ENCODE data around the gene IFRD1. TPM values are rescaled to one million over a fixed set of nuclear protein-coding genes. Genes with fewer than 3 reads are reported as not detected.
"Not testable (repeated sequence)": the region's sequence is repeated elsewhere in the genome, so short reads cannot be mapped to it uniquely, and the experiment has no call there.

The IFRD1 gene
- polyA plus RNA-seq, 6 donors from 2014 or later = 38.5 to 62.8 (median 49.0) TPM

DNA sequence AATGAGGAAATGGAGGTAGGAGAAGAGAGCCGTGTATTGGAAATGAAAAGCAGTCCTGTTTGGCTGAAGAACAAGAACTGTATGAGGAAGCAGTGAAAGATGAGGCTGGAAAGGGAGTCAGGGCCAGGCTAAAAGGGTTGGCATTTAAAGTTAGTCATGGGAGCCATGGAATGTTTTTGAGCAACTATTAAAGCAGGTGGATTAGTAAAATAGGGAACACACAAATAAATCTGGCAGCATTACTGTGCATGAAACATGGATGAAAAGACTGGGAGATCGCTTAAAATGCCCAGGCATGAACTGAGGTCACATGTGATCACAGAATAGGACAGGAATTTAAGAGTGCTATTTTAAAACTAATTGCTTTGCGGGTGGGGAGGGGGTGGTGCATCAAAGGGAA is 1.4 kb upstream of the IFRD1 start:
- Mint-ChIP-seq H3K4me3 (peak overlapping the region in 5 of 8 donors; percentile 96 to 100 (median 99)), H3K4me1 (peaks cover 20 to 43% (median 31%) of the 10 kb centered on the region in 3 donors), H3K27ac (peak overlapping the region in 5 of 6 donors; percentile 19 to 100 (median 99)), H3K27me3 (no peaks in the 10 kb centered on the region), H3K36me3 (no peaks in the 10 kb centered on the region), H3K9me3 (no peaks in the 10 kb centered on the region)
- ATAC-seq (ENCODE audit: low read depth in 2 of 2) (no peak), DNase-seq (no peak)

DNA sequence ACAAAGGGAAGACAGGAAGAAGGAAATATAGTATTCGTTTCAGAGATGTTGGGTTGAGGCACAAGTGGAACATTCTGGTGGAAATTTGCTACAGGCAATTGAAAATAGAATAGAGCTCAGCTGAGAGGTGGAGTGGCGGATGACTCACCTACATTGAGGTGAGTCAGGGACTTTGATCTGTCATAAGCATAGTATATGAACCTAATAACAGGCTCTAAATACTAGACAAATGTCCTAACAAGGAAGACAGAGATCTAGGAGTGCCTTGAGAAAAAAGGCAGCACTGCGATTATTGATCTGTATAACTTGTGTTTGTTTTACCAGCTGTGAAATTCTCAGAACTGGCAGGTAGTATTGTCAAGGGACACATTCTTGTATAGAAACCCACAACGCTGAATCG is 907 bp upstream of the IFRD1 start:
- ATAC-seq (ENCODE audit: low read depth in 2 of 2) (no peak), DNase-seq (no peak)
- Mint-ChIP-seq H3K4me3 (peak overlapping the region; percentile 96 to 100 (median 99)), H3K9me3 (no peaks in the 10 kb centered on the region), H3K36me3 (no peaks in the 10 kb centered on the region), H3K27me3 (no peaks in the 10 kb centered on the region), H3K4me1 (peaks cover 20 to 44% (median 32%) of the 10 kb centered on the region in 3 donors), H3K27ac (peak overlapping the region in 5 of 6 donors; percentile 99 to 100 (median 99))

DNA sequence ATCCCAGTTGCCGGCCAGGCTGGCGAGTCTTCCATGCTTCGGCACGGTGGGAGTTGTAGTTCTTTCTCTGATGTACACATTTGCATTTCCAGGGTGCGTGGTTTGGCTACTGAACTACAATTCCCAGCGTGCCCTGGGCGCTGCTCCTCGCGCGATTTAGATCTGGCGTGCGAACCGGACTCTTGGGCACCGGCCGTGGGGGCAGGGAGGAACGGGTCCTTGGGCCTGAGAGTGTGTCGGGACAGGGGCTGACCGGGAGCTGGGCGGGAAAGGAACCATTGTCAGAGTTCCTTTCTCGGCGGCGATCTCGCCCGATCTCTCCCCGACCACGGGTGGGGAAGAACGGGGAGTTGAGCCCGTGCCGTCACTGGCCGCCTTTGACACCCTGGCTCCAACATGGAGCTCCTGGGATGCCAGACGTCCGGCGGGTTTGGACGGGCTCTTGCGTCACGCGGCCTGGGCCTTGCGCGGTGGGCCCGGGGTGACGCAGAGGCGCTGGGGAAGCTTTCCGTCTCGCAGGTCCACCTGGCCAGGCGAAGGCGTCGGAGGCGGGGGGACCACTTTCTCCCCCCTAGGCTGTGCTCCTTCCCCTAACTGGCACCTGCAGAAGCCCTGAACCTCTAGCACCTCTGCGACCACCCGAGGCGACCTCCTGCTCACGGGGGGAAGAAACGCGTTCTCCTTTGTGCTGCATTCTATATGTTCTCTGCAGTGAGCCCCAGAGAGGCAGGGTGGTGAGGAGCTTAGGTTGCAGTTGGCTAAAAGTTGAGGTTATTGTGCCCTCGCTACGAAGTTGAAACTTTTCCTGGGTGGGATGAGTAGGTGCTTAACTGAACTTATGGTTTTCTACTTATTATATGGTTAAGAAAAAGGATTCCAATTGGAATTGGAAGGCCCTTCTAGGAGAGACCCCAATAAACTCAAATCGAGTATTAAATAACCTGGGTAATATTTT is 824 bp downstream of the IFRD1 start:
- H3K9me3 Mint-ChIP-seq = no peaks in the 10 kb centered on the region
- peak overlapping the region; percentile 98 to 100 (median 99) for H3K27ac Mint-ChIP-seq
- peak; percentile 77 to 80 for ATAC-seq (ENCODE audit: low read depth in 2 of 2)
- H3K4me1 Mint-ChIP-seq = peaks cover 24 to 48% (median 36%) of the 10 kb centered on the region in 3 donors
- DNase-seq = peak; percentile 90
- peak overlapping the region; percentile 96 to 100 (median 99) for H3K4me3 Mint-ChIP-seq
- H3K27me3 Mint-ChIP-seq = no peaks in the 10 kb centered on the region
- H3K36me3 Mint-ChIP-seq = peaks cover 0 to 5% of the 10 kb centered on the region in 2 donors

DNA sequence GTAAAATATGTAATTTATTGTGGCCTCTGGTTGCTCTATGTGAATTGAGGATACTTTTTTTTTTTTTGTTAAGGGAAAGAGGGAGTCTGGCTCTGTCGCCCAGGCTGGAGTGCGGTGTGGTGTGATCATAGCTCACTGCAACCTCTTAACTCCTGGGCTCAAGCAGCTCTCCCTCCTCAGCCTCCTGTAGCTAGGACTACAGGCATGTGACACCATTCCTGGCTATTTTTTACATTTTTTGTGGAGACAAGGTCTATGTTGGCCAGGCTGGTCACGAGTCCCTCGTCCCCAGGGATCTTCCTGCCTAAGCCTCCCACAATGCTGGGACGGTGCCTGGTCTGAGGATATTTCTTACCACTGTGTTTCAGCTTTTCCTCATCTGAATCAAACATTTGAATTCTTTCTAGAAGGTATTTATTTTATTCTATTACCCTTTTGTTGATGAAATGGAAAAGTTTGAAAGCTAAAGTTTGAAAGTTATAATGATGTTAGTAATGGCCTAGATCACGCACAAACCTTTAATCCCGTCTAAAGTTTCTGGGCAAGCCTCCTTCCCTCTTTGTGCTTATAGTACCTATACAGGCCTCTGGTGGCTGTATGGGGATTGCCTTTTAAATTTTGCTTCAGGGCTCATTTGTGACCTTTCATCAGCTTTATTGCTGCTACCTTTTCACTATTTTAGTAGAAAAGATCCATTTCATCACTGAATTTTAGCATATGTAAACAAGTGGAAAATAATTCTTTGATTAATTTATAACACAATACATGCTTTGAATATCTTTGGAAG is 2.0 kb downstream of the IFRD1 start:
- H3K27ac Mint-ChIP-seq = peak overlapping the region in 5 of 6 donors; percentile 18 to 99 (median 81)
- peak overlapping the region; percentile 40 to 99 (median 96) for H3K4me3 Mint-ChIP-seq
- peaks cover 0 to 6% of the 10 kb centered on the region in 2 donors for H3K36me3 Mint-ChIP-seq
- DNase-seq (no peak), ATAC-seq (ENCODE audit: low read depth in 2 of 2) (no peak)
- peaks cover 24 to 48% (median 36%) of the 10 kb centered on the region in 3 donors for H3K4me1 Mint-ChIP-seq
- no peaks in the 10 kb centered on the region for H3K9me3 Mint-ChIP-seq
- H3K27me3 Mint-ChIP-seq = no peaks in the 10 kb centered on the region

DNA sequence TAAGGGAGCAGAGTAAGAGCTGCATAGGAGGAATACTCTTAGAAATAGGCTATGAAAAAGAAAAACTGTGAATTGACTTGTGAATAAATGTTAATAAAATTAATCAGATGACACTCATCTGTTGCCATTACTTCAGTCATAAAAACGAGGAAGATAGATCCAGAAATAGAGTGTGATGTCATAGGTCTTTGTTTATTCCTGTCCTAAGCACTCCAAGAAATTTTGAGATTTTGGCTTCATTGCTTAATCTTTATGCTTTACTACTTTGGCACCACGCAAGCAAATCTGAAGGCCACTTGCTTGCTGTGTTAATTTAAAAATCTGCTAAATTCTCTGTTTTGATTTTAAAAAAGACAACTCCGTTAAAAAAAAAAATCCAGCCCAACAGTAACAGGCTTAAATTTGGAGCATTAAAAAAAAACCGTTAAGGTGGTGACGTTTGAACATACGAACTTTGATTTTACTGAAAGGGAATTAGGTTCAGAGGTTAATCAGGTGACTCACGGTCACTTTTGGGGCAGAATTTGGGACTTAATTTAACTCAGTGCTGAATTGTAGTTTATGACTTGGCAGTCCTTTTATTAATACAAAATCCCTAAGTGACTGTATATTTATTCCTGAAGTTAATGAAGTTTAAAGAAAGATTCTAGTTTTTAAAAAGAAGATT is 3.4 kb downstream of the IFRD1 start:
- DNase-seq (no peak), ATAC-seq (ENCODE audit: low read depth in 2 of 2) (no peak)
- Mint-ChIP-seq H3K27me3 (no peaks in the 10 kb centered on the region), H3K27ac (no peak overlapping the region), H3K36me3 (peaks cover 0 to 8% of the 10 kb centered on the region in 2 donors), H3K4me1 (peaks cover 24 to 46% (median 36%) of the 10 kb centered on the region in 3 donors), H3K4me3 (peak overlapping the region in 1 of 8 donors; percentile 29), H3K9me3 (no peaks in the 10 kb centered on the region)

DNA sequence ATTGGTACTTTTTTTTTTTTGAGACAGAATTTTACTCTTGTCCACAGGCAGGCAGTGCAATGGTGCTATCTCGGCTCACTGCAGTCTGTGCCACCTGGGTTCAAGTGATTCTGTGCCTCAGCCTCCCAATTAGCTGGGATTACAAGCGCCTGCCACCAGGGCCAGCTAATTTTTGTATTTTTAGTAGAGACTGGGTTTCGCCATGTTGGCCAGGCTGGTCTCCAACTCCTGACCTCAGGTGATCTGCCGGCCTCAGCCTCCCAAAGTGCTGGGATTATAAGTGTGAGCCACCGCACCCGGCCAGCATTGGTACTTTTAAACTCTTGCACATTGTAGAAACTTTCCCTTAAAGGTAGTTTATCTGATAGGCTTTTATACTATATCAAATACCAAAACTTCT is 3.9 kb downstream of the IFRD1 start:
- not testable (repeated sequence) for H3K27me3 Mint-ChIP-seq; DNase-seq; H3K27ac Mint-ChIP-seq; ATAC-seq (ENCODE audit: low read depth in 2 of 2); H3K9me3 Mint-ChIP-seq
- H3K4me3 Mint-ChIP-seq = peak overlapping the region in 1 of 8 donors; percentile 67
- peaks cover 22 to 40% (median 35%) of the 10 kb centered on the region in 3 donors for H3K4me1 Mint-ChIP-seq
- peaks cover 0 to 11% of the 10 kb centered on the region in 2 donors for H3K36me3 Mint-ChIP-seq

DNA sequence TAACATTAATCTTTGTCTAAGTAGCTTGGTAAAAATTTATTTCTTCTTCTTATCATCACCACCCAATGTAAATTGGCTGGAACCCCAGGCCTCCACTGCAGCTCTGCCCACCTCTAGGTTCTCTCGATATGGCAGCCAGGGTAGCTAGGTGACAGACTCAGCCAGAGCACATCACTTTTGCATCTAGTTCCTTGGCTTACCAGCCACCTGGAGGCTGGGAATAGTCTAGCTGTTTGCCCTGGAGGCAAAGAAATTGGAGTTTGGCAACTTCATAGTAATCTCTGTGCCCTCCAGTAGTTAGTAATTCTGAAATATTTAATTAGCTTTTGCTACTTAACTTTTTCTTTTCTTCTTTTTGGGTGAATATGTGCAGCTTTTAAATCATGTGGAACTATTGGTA is 9.4 kb downstream of the IFRD1 start:
- Mint-ChIP-seq H3K27ac (peak overlapping the region in 2 of 6 donors; percentile 41 to 65), H3K36me3 (peaks cover 24 to 25% of the 10 kb centered on the region in 2 donors), H3K9me3 (no peaks in the 10 kb centered on the region), H3K4me3 (peak overlapping the region in 1 of 8 donors; percentile 52), H3K27me3 (no peaks in the 10 kb centered on the region), H3K4me1 (peaks cover 1 to 4% (median 1%) of the 10 kb centered on the region in 3 donors)
- DNase-seq = no peak
- no peak for ATAC-seq (ENCODE audit: low read depth in 2 of 2)

DNA sequence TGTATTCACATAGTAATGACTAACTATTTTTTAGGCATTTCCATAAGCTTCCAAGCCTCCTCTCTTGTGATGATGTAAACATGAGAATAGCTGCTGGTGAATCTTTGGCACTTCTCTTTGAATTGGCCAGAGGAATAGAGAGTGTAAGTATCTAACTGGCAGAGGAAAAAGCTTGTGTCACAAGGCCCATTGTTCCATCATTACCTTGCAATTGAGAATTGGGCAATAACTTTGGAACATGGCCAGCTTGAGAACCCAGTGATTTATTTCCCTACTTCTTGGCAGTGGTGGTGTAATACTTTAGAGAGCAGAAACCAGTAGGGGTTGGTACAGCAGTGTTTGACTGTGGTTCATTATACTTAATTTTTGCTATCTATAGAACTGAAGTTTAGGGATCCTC is 12.0 kb downstream of the IFRD1 start:
- H3K9me3 Mint-ChIP-seq = no peaks in the 10 kb centered on the region
- peak overlapping the region in 2 of 6 donors; percentile 16 to 81 for H3K27ac Mint-ChIP-seq
- peaks cover 19 to 24% of the 10 kb centered on the region in 2 donors for H3K36me3 Mint-ChIP-seq
- no peaks in the 10 kb centered on the region for H3K27me3 Mint-ChIP-seq
- DNase-seq (no peak), ATAC-seq (ENCODE audit: low read depth in 2 of 2) (no peak)
- no peak overlapping the region for H3K4me3 Mint-ChIP-seq
- H3K4me1 Mint-ChIP-seq = peaks cover 0 to 4% (median 0%) of the 10 kb centered on the region in 3 donors

DNA sequence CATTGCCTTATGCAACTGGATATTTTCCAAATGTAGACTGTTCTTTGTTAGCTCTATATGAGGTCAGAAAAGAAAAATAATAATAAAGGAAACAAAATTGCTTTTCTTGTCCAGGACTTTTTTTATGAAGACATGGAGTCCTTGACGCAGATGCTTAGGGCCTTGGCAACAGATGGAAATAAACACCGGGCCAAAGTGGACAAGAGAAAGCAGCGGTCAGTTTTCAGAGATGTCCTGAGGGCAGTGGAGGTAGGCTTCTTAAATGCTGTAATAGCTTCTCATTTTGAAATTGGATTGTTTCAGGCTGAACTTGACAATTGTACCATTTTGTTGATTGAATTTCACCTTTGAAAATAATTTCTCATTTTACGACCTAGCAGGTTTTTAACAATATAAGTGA is 17.6 kb downstream of the IFRD1 start:
- Mint-ChIP-seq H3K4me3 (no peak overlapping the region), H3K4me1 (peaks cover 0 to 5% (median 0%) of the 10 kb centered on the region in 3 donors), H3K36me3 (peaks cover 27 to 38% of the 10 kb centered on the region in 2 donors), H3K9me3 (no peaks in the 10 kb centered on the region), H3K27me3 (no peaks in the 10 kb centered on the region), H3K27ac (peak overlapping the region in 1 of 6 donors; percentile 45)
- DNase-seq (no peak), ATAC-seq (ENCODE audit: low read depth in 2 of 2) (no peak)

DNA sequence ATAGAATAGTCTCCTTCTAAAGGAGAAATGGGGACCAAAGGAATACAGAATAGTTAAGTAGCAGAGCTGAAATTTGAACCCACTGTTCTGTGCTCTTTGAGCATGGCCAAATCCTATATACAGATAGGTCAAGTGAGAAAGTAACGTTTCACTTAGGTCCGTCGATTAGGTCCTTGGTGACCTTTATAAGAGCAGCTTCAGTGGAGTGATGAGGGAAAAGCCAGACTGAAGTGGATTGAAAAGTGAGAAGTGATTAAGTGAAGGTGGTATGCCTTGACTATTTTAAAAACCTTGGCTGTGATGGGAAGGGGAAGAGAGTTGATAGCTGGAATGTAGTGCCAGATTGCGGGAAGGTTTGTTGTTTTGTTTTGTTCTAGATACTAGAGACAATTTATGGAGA is 19.9 kb downstream of the IFRD1 start:
- Mint-ChIP-seq H3K4me1 (peaks cover 0 to 5% (median 0%) of the 10 kb centered on the region in 3 donors), H3K4me3 (no peak overlapping the region), H3K27me3 (no peaks in the 10 kb centered on the region), H3K9me3 (peaks cover 0 to 4% (median 1%) of the 10 kb centered on the region in 7 donors), H3K27ac (peak overlapping the region in 1 of 6 donors; percentile 58), H3K36me3 (peaks cover 41 to 46% of the 10 kb centered on the region in 2 donors)
- ATAC-seq (ENCODE audit: low read depth in 2 of 2) = no peak
- no peak for DNase-seq

DNA sequence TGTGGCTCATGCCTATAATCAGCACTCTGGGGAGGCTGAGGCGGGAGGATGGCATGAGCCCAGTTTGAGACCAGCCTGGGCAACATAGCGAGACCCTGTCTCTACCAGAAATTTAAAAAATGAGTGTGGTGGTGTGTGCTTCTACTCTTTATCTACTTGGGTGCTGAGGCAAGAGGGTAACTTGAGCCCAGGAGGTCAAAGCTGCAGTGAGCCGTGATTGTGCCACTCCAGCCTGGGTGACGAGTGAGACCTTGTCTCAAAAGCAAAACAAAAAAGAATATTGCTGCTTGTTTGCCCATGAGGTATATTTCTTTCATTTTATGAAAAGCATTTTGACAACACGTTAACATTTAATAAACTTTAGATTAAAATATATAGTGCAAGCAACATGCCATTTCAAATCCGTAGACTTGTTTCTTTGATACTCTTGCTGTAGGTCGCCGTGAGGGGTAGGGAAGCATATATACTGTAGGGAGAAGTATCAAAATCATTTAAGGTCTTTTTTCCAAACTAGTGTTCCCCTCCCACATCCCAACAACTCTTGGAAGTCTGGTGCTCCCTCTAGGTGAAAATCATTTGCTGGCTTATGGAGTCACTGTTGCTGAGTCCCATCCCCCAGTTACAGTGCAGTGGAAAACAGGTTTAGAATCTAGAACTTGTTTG is 26.3 kb downstream of the IFRD1 start:
- DNase-seq (no peak), ATAC-seq (ENCODE audit: low read depth in 2 of 2) (no peak)
- H3K9me3 Mint-ChIP-seq = peaks cover 0 to 4% (median 1%) of the 10 kb centered on the region in 7 donors
- no peak overlapping the region for H3K4me3 Mint-ChIP-seq
- H3K36me3 Mint-ChIP-seq = peaks cover 20 to 30% of the 10 kb centered on the region in 2 donors
- H3K4me1 Mint-ChIP-seq = peaks cover 0 to 4% (median 0%) of the 10 kb centered on the region in 3 donors
- peak overlapping the region in 2 of 6 donors; percentile 38 to 73 for H3K27ac Mint-ChIP-seq
- H3K27me3 Mint-ChIP-seq = no peaks in the 10 kb centered on the region

DNA sequence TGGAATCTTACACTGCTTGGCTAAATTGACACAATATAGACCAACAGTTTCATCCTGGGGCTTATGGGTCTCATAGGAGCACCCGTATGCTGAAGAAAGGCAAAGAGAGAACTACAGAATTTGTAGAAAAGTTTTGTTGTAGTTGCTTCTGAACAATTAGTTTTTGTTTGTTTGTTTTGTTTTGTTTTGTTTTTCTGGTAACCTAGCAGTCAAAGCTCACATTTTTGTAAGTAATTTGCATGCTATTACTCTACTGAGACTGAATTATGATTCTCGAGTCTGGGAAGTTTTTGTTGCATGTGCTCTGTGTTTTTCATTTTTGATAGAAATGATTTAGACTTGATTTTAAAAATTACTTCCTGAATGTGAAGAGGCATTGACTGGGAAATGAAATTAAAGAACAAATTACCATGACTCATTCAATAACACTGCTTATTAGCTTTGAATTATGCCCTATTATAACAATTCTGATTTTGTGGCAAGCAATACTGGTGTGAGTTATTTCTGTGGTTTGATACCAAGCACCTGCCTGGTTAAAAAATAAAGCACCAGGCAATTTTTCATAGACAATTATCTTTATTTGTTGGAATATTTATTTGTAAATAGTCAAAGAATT is 31.0 kb downstream of the IFRD1 start:
- H3K27ac Mint-ChIP-seq = no peak overlapping the region
- H3K4me3 Mint-ChIP-seq = no peak overlapping the region
- ATAC-seq (ENCODE audit: low read depth in 2 of 2) = no peak
- DNase-seq = no peak
- no peaks in the 10 kb centered on the region for H3K9me3 Mint-ChIP-seq
- H3K27me3 Mint-ChIP-seq = no peaks in the 10 kb centered on the region
- H3K4me1 Mint-ChIP-seq = no peaks in the 10 kb centered on the region
- peaks cover 0 to 4% of the 10 kb centered on the region in 2 donors for H3K36me3 Mint-ChIP-seq
